Kidney (tissue), 14 donors: Measurements from ENCODE around the gene GALNT9. TPM values are rescaled to one million over a fixed set of nuclear protein-coding genes. Genes with fewer than 3 reads are reported as not detected.

Experiments used
- DNase-seq, 5 donors: peaks; one replicate each; pipeline ENCODE4 v3.0.0-alpha.2; 2013 to 2020
- FAIRE-seq: peaks from 2 replicates; lab custom pipeline; 2012; peaks lifted over from hg19 to GRCh38; lab: Jason Lieb, UNC
- H3K27ac ChIP-seq, 2 donors: one replicate each; pipeline ENCODE4 v1.7.0; 2013; ENCODE audit warnings: low read depth in 2 of 2, low read length in 2 of 2, inconsistent platforms in 1 of 2
- H3K27me3 ChIP-seq: one replicate; pipeline ENCODE4 v1.7.1; 2013; ENCODE audit warnings: low read length, inconsistent platforms; ENCODE audit not compliant: control insufficient read depth, insufficient read depth
- H3K36me3 ChIP-seq, 3 donors: one replicate each; pipeline versions ENCODE4 v1.7.0 to v1.7.1; 2013; ENCODE audit warnings: low read length in 3 of 3, control low read depth in 1 of 3, inconsistent platforms in 1 of 3; ENCODE audit not compliant: insufficient read depth in 3 of 3, control insufficient read depth in 2 of 3
- H3K4me1 ChIP-seq, 3 donors: one replicate each; pipeline versions ENCODE4 v1.7.0 to v1.7.1; 2013; ENCODE audit warnings: low read length in 3 of 3, inconsistent platforms in 1 of 3, low read depth in 1 of 3; ENCODE audit not compliant: control insufficient read depth in 2 of 3, insufficient read depth in 2 of 3
- H3K4me3 ChIP-seq, 3 donors: one replicate each; pipeline versions ENCODE4 v1.7.0 to v1.8.1; 2013; ENCODE audit warnings: low read length in 3 of 3, control low read depth in 1 of 3, inconsistent platforms in 1 of 3
- H3K9ac ChIP-seq, 3 donors: one replicate each; pipeline versions ENCODE4 v1.7.0 to v1.7.1; 2013; ENCODE audit warnings: low read length in 3 of 3, control low read depth in 1 of 3, inconsistent platforms in 1 of 3
- H3K9me3 ChIP-seq, 3 donors: one replicate each; pipeline versions ENCODE4 v1.7.0 to v1.7.1; 2013; ENCODE audit warnings: low read length in 3 of 3, control low read depth in 1 of 3, inconsistent platforms in 1 of 3; ENCODE audit not compliant: control insufficient read depth in 2 of 3, insufficient read depth in 1 of 3
- intact Hi-C: fragments of 100-400 bp; cut with DNase I; formaldehyde crosslinking; loops from one replicate; pipeline ENCODE4 v1.11.1; 2022
- polyA plus RNA-seq: library from polyadenylated mRNA; stranded (reverse); fragments of 350-450 nt; fragmentation: Illumina TruSeq; extraction: RNeasy Lipid Tissue Mini Kit (QIAGEN cat#74804); gene quantifications from one replicate; pipeline ENCODE4 v1.2.3, GENCODE V29; 2014; ENCODE audit warnings: low read depth, low replicate concordance; ENCODE audit not compliant: insufficient read depth
- total RNA-seq: library from RNA; stranded (reverse); fragmentation: NEBNext Ultra II Directional; extraction: Animal tissue kit (Norgen Biotek cat#: 25700); gene quantifications from one replicate; pipeline ENCODE4 v1.2.1, GENCODE V29; 2021
- TF ChIP-seq, protein P1 (sequence below): IDR thresholded peaks from 3 replicates; pipeline ENCODE4 v1.5.1; 2012; ENCODE audit warnings: mild to moderate bottlenecking, moderate library complexity, borderline replicate concordance; ENCODE audit not compliant: insufficient read depth; ENCODE audit errors: extremely low read depth
- donor health status: control.
- donor health status: control.
- donor health status: control.
- donor health status: control.
- donor health status: control.
- donor health status: DM: yes; HTN: yes; CAD: no.
- donor health status: Normal renal cell carcinoma (clear cell type).

Gene GALNT9
- total and polyA plus RNA-seq, 2 donors from 2014 or later = 4.8 to 20.7 TPM

DNA sequence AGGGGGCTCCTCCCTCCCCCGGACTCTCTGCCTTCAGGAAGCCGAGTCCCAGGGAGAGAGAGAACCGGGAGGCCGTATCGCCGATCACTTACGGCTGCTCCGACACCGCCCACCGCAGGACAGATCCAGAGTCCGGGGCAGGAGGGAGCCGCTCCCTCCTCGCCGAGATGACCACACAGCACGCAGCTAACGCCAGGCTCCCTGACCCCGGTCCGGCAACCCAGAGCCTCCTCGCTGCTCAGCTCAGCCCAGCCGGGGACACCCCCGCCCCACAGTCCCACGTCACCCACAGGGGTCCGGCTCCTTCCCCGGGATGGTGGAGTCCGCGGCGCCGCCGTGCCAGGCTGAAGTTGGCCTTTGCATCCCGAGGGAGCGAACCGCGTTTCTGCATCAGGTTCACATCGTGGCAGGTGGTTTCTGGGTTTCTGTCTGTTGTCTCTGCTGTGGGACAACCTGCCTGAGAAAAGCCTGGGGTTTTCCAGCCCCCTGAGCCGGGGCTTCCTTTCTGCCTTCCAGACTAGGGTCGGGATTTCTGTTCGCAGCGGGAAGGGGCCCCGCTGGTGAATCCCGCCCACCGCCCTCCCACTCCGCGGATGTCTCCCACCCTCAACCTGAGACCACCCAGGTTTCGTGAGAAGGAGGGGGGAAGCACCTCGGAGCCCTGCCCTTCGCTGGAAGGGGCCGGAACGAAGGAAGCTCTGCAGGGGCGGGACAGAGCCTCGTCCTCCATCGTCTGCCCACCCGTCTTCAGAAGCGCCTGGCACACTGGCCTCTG, 123.9 kb downstream of the GALNT9 start:
- FAIRE-seq (no peak), DNase-seq (peak in 4 of 5 donors; percentile 53 to 80 (median 68))
- H3K4me1 ChIP-seq = peaks cover 0 to 15% (median 0%) of the 10 kb centered on the region in 3 donors
- no peak overlapping the region for H3K27ac ChIP-seq
- peak overlapping the region in 1 of 3 donors; percentile 43 for H3K4me3 ChIP-seq
- TF ChIP-seq, protein P1, sequence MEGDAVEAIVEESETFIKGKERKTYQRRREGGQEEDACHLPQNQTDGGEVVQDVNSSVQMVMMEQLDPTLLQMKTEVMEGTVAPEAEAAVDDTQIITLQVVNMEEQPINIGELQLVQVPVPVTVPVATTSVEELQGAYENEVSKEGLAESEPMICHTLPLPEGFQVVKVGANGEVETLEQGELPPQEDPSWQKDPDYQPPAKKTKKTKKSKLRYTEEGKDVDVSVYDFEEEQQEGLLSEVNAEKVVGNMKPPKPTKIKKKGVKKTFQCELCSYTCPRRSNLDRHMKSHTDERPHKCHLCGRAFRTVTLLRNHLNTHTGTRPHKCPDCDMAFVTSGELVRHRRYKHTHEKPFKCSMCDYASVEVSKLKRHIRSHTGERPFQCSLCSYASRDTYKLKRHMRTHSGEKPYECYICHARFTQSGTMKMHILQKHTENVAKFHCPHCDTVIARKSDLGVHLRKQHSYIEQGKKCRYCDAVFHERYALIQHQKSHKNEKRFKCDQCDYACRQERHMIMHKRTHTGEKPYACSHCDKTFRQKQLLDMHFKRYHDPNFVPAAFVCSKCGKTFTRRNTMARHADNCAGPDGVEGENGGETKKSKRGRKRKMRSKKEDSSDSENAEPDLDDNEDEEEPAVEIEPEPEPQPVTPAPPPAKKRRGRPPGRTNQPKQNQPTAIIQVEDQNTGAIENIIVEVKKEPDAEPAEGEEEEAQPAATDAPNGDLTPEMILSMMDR = no peak
- intact Hi-C loops = no loop called here
- no peaks in the 10 kb centered on the region for H3K9me3 ChIP-seq
- H3K36me3 ChIP-seq = no peaks in the 10 kb centered on the region
- no peak overlapping the region for H3K9ac ChIP-seq
- H3K27me3 ChIP-seq = no peaks in the 10 kb centered on the region

DNA sequence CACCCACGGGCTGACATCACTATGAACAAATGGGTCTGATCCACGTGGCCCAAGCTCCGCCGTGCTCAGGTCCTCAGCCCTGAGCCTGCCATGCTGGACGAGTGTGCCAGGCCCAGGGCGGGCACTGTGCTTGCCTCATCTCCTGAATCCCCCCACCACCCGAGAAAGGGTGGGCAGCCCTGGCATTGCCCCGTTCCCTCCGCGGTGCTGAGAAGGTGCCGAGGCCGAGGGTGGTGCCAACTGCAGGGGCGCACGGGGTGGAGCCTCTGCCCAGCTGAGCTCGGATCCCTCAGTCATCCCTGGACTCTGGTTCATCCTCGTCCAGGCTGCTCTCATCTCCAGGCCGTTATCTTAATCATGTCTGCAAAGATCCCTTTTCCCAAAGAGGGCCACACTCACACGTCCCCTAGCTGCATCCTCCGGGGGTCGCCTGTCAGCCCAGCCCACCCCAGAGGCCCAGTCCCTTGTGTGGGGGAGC, 124.6 kb downstream of the GALNT9 start:
- peak overlapping the region in 1 of 3 donors; percentile 43 for H3K4me3 ChIP-seq
- no peaks in the 10 kb centered on the region for H3K36me3 ChIP-seq
- no peaks in the 10 kb centered on the region for H3K27me3 ChIP-seq
- H3K9me3 ChIP-seq = no peaks in the 10 kb centered on the region
- intact Hi-C loops = no loop called here
- DNase-seq = peak in 1 of 5 donors; percentile 65
- no peak overlapping the region for H3K27ac ChIP-seq
- TF ChIP-seq, protein P1 = no peak
- H3K4me1 ChIP-seq = peaks cover 0 to 15% (median 0%) of the 10 kb centered on the region in 3 donors
- no peak for FAIRE-seq
- no peak overlapping the region for H3K9ac ChIP-seq

DNA sequence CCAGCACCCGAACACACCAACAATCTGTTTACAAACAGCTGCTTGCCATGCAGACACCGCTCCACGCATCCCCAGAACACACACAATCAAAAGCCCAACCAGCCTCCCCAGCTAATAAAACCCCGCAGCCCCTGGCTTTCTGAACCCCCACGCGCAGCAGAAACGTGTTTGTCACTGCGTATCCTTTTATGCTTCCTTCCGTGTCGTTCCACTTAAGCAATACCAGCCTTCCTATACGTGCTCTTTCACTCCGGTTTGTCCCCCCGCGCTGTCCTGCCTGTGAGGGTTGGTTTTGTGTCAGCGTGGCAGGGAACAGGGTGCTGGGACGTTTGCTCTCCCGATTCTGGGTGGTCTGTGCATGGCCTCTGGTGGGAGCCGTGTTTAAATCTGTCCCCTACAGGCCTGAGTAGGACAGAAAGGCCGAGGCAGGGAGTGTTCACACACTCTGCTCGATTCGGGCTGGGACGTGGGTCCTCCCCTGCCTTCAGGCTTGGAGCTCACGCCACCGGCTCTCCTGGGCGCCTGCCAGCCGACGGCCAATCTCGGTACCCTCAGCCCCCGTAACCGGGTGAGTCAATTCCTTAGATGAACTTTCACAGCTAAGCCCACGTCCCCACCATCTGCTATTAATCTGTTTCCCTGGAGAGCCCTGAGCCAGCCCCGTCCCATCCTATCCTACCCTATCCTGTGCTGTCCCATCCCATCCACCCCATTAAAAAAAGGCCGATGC, 125.2 kb downstream of the GALNT9 start:
- H3K36me3 ChIP-seq = no peaks in the 10 kb centered on the region
- FAIRE-seq (no peak), DNase-seq (peak in 1 of 5 donors; percentile 58)
- intact Hi-C loops = no loop called here
- H3K9ac ChIP-seq = no peak overlapping the region
- H3K27ac ChIP-seq = no peak overlapping the region
- TF ChIP-seq, protein P1 = no peak
- H3K4me1 ChIP-seq = peaks cover 0 to 15% (median 0%) of the 10 kb centered on the region in 3 donors
- no peaks in the 10 kb centered on the region for H3K9me3 ChIP-seq
- H3K27me3 ChIP-seq = no peaks in the 10 kb centered on the region
- no peak overlapping the region for H3K4me3 ChIP-seq
